ENCODE data around the gene ZIC2.

ZIC2 gene

DNA sequence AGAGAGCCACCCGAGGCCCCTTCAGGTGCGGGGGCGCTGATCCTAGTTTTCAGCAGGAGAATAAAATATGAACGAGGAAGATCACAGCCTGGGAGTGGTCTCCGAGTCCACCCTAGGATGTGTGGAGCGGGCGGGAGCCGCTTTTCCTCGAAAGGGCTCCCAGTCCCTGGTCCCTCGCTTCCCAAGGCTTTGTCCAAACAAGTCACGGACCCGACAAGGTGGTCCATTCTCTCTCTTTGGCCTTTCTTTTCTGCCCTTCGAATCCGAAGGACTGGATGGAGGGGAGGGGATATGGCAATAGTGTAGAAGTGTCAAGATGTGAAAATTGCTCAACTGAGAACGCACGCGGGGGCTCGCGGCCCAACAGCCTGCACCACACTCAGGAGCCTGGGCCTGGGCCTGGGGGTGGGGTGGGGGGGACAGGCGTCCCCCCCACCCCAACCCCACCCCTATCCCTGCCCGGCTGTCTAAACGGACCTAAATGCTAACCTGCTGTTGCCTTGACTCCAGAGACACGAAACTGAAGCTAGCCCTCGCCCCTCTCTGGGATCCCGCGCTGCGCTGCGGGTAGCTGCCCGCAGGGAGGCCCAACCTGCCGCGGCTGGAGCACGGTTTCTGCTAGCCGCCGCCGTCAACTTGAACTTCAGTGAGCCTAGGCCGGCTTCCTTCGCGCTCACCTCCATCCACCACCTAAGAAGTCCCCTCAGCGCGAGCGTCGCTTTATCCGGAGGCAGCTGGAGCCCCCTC is 7.1 kb downstream of the ZIC2 start:
- Histone ChIP-seq H3K4me1 (ENCODE audit: control insufficient read depth, insufficient read depth, low read length) (peaks cover 65% of the 10 kb centered on the region), H3K27me3 (ENCODE audit: control insufficient read depth, insufficient read depth, low read length) (peaks cover 94% of the 10 kb centered on the region), H3K4me3 (ENCODE audit: low read depth, low read length) (peak overlapping the region; percentile 54), H3K36me3 (ENCODE audit: control insufficient read depth, insufficient read depth, low read length) (peaks cover 17% of the 10 kb centered on the region), H3K9ac (ENCODE audit: low read length) (peak overlapping the region; percentile 15), H3K27ac (ENCODE audit: low read depth, low read length) (no peak overlapping the region), H3K9me3 (ENCODE audit: control insufficient read depth, insufficient read depth, low read depth, low read length) (no peaks in the 10 kb centered on the region)

- Histone ChIP-seq H3K36me3 (ENCODE audit: control insufficient read depth, insufficient read depth, low read length) (peaks cover 14% of the 10 kb centered on the region), H3K4me1 (ENCODE audit: control insufficient read depth, insufficient read depth, low read length) (peaks cover 72% of the 10 kb centered on the region), H3K4me3 (ENCODE audit: low read depth, low read length) (peak overlapping the region; percentile 54), H3K9ac (ENCODE audit: low read length) (peak overlapping the region; percentile 48), H3K27me3 (ENCODE audit: control insufficient read depth, insufficient read depth, low read length) (peaks cover 94% of the 10 kb centered on the region), H3K27ac (ENCODE audit: low read depth, low read length) (no peak overlapping the region), H3K9me3 (ENCODE audit: control insufficient read depth, insufficient read depth, low read depth, low read length) (no peaks in the 10 kb centered on the region)
These were observed 7.9 kb downstream of the ZIC2 start for GRCh38 chr13:99989276-99990125.

- Histone ChIP-seq H3K27ac (ENCODE audit: low read depth, low read length) (no peak overlapping the region), H3K36me3 (ENCODE audit: control insufficient read depth, insufficient read depth, low read length) (peaks cover 7% of the 10 kb centered on the region), H3K27me3 (ENCODE audit: control insufficient read depth, insufficient read depth, low read length) (peaks cover 95% of the 10 kb centered on the region), H3K9ac (ENCODE audit: low read length) (peak overlapping the region; percentile 11), H3K4me3 (ENCODE audit: low read depth, low read length) (peak overlapping the region; percentile 54), H3K4me1 (ENCODE audit: control insufficient read depth, insufficient read depth, low read length) (peaks cover 76% of the 10 kb centered on the region), H3K9me3 (ENCODE audit: control insufficient read depth, insufficient read depth, low read depth, low read length) (no peaks in the 10 kb centered on the region)
These were observed 8.8 kb downstream of the ZIC2 start for GRCh38 chr13:99990126-99990977.

DNA sequence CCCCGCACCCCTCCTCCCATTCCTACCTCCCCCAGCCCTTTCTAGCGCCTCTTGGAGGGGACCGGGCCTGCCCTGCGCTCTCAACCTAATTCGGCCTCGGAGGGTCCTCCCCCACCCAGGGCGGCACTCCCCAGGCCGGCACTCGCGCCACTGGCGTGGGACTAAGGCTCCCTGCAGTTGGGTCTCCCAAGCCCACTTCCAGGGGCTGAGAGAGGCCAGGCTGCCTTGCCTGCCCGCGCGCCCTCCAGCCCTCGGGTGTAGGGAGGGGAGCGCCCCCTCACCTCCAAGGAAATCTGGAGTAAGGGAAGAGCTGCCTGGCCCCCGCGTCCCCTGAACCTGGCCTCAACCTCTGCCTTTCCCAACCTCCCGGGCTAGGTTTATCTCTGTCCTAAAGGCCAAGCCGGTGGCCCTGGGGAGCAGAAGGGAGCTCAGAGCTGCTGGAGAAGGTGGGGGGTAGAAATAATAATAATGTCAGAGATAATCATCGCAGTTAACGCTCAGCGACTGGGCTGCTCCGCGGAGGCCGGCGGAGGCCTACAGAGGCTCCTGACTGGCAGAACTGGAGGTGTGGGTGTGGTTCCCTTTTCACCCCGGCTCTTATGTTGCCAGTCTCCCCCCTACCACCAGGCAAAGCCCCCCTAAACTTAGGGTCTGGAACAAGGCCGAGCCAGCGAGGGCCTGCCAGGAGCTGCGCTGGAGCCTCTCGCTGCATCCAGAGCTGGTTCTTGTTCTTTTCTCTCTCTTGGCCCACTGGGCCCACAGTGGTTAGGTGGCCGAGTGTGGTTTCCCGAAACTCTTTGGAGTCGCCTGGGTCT is 9.6 kb downstream of the ZIC2 start:
- Histone ChIP-seq H3K4me3 (ENCODE audit: low read depth, low read length) (peak overlapping the region; percentile 54), H3K9me3 (ENCODE audit: control insufficient read depth, insufficient read depth, low read depth, low read length) (no peaks in the 10 kb centered on the region), H3K36me3 (ENCODE audit: control insufficient read depth, insufficient read depth, low read length) (peaks cover 2% of the 10 kb centered on the region; the same call in 1 of the 2 replicates), H3K27ac (ENCODE audit: low read depth, low read length) (no peak overlapping the region), H3K27me3 (ENCODE audit: control insufficient read depth, insufficient read depth, low read length) (peaks cover 99% of the 10 kb centered on the region), H3K4me1 (ENCODE audit: control insufficient read depth, insufficient read depth, low read length) (peaks cover 82% of the 10 kb centered on the region), H3K9ac (ENCODE audit: low read length) (peak overlapping the region; percentile 11)

- Histone ChIP-seq H3K9ac (ENCODE audit: low read length) (no peak overlapping the region), H3K27me3 (ENCODE audit: control insufficient read depth, insufficient read depth, low read length) (peaks cover 99% of the 10 kb centered on the region), H3K4me1 (ENCODE audit: control insufficient read depth, insufficient read depth, low read length) (peaks cover 78% of the 10 kb centered on the region), H3K4me3 (ENCODE audit: low read depth, low read length) (peak overlapping the region; percentile 54), H3K27ac (ENCODE audit: low read depth, low read length) (no peak overlapping the region), H3K36me3 (ENCODE audit: control insufficient read depth, insufficient read depth, low read length) (no peaks in the 10 kb centered on the region), H3K9me3 (ENCODE audit: control insufficient read depth, insufficient read depth, low read depth, low read length) (no peaks in the 10 kb centered on the region)
These were observed 10.5 kb downstream of the ZIC2 start for GRCh38 chr13:99991828-99992775.

DNA sequence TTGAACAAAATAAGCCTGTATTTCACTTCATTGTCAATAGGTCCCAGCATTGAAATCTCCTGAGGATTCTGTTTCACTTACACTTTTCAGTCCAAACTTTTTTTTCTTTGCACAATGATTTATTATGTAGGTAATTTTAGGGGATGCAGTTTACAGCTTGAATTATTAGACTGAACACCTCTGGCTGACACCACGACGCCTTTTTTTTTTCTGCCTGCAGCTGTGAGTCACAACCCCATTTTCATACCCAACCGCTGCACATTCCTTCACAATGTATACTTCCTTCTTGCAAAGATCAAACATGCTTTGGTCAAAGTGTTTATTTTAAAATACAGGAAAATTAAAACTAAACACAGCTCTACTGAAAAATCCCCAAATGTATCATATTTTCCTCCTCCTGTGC is 11.4 kb downstream of the ZIC2 start:
- no peak overlapping the region for H3K9ac ChIP-seq (ENCODE audit: low read length)
- peaks cover 70% of the 10 kb centered on the region for H3K4me1 ChIP-seq (ENCODE audit: control insufficient read depth, insufficient read depth, low read length)
- H3K27me3 ChIP-seq (ENCODE audit: control insufficient read depth, insufficient read depth, low read length) = peaks cover 95% of the 10 kb centered on the region
- no peaks in the 10 kb centered on the region for H3K9me3 ChIP-seq (ENCODE audit: control insufficient read depth, insufficient read depth, low read depth, low read length)
- H3K4me3 ChIP-seq (ENCODE audit: low read depth, low read length) = no peak overlapping the region
- H3K27ac ChIP-seq (ENCODE audit: low read depth, low read length) = no peak overlapping the region
- H3K36me3 ChIP-seq (ENCODE audit: control insufficient read depth, insufficient read depth, low read length) = no peaks in the 10 kb centered on the region

GRCh38 chr13:99993660-99994637 is 12.4 kb downstream of the ZIC2 start:
- H3K4me3 ChIP-seq (ENCODE audit: low read depth, low read length) = no peak overlapping the region
- no peak overlapping the region for H3K9ac ChIP-seq (ENCODE audit: low read length)
- no peak overlapping the region for H3K27ac ChIP-seq (ENCODE audit: low read depth, low read length)
- H3K9me3 ChIP-seq (ENCODE audit: control insufficient read depth, insufficient read depth, low read depth, low read length) = no peaks in the 10 kb centered on the region
- H3K36me3 ChIP-seq (ENCODE audit: control insufficient read depth, insufficient read depth, low read length) = no peaks in the 10 kb centered on the region
- H3K27me3 ChIP-seq (ENCODE audit: control insufficient read depth, insufficient read depth, low read length) = peaks cover 90% of the 10 kb centered on the region
- peaks cover 66% of the 10 kb centered on the region for H3K4me1 ChIP-seq (ENCODE audit: control insufficient read depth, insufficient read depth, low read length)

DNA sequence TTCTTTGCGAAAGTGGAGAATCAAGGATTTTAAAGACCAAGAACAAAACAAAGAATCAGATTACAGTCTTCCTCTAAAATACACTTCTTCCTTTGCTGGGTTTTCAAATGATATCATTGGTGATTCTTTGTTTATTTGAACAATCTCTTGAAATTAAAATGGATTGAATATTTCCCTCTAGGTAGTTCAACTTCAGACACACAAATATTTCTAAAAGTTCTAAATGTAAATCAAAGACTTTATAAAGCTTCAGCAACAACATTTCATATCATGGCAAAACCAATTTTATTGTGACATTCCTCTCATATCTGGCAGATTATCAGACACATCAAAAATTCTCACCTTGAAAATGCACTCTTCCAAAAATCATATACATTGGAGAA is 13.0 kb downstream of the ZIC2 start:
- peaks cover 60% of the 10 kb centered on the region for H3K4me1 ChIP-seq (ENCODE audit: control insufficient read depth, insufficient read depth, low read length)
- no peak overlapping the region for H3K9ac ChIP-seq (ENCODE audit: low read length)
- H3K27me3 ChIP-seq (ENCODE audit: control insufficient read depth, insufficient read depth, low read length) = peaks cover 83% of the 10 kb centered on the region

DNA sequence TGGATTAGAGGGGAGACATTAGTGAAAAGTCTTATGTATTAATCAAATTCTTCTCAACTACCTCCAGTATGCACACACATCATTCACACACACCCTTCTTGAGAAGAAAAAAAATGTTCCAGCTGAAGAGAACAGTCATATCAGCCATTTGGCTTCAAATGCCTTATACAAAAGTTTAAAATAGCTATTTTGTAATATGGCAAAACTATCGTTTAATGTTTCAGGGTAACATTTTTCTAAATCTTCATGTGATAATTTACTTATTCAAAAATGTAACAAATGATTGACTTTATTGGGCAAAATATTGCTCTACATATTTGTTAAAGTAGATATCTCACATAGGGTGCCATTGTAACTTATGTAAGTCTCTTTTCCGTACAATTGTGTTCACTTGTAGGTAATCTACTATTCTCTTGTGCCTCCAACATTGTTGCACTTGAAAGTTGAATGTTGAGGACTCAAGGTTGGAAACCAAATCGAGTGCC is 13.6 kb downstream of the ZIC2 start:
- no peaks in the 10 kb centered on the region for H3K9me3 ChIP-seq (ENCODE audit: control insufficient read depth, insufficient read depth, low read depth, low read length)
- H3K27ac ChIP-seq (ENCODE audit: low read depth, low read length) = no peak overlapping the region
- peaks cover 78% of the 10 kb centered on the region for H3K27me3 ChIP-seq (ENCODE audit: control insufficient read depth, insufficient read depth, low read length)
- peaks cover 55% of the 10 kb centered on the region for H3K4me1 ChIP-seq (ENCODE audit: control insufficient read depth, insufficient read depth, low read length)
- no peak overlapping the region for H3K9ac ChIP-seq (ENCODE audit: low read length)
- no peaks in the 10 kb centered on the region for H3K36me3 ChIP-seq (ENCODE audit: control insufficient read depth, insufficient read depth, low read length)
- peak overlapping the region; percentile 56 for H3K4me3 ChIP-seq (ENCODE audit: low read depth, low read length)

More for the DNA sequence above, 13.0 kb downstream of the ZIC2 start:
- no peaks in the 10 kb centered on the region for H3K9me3 ChIP-seq (ENCODE audit: control insufficient read depth, insufficient read depth, low read depth, low read length)
- no peak overlapping the region for H3K4me3 ChIP-seq (ENCODE audit: low read depth, low read length)
- no peaks in the 10 kb centered on the region for H3K36me3 ChIP-seq (ENCODE audit: control insufficient read depth, insufficient read depth, low read length)
- H3K27ac ChIP-seq (ENCODE audit: low read depth, low read length) = no peak overlapping the region

Measured in HUES6 (cell line).